Measurements from ENCODE around the gene CRACR2A.

CRACR2A gene

DNA sequence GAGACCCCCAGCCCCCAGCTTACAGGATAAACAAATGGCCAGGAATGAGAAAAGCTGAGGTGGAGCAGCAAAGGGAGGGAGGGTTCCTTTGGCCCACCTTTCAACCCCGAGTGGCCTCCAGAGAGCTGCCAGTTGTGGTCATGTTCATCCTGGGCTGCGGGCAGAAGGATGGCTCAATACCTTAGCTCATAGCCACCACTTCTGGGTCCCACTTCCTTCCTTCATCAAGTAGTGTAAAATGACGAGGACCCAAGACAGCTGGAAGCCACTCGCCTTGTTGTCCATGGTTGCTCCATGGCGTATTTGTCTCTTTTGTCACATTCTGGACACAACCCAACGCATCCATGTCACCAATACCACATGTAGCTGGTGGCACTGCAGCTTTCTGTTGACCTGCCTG lies 24.2 kb downstream of the CRACR2A start:
- Histone ChIP-seq H3K4me3 (ENCODE audit: low read length) (no peak overlapping the region), H3K79me2 (ENCODE audit: low read length) (no peaks in the 10 kb centered on the region), H3K36me3 (replicated peaks; ENCODE audit: low read depth, low read length) (peaks cover 35% of the 10 kb centered on the region), H3K9ac (ENCODE audit: low read length) (no peak overlapping the region), H3K4me1 (ENCODE audit: low read length) (no peaks in the 10 kb centered on the region), H3K9me3 (ENCODE audit: insufficient read depth, low read length) (no peaks in the 10 kb centered on the region), H2AFZ (ENCODE audit: low read depth, low read length) (no peak overlapping the region), H3K4me2 (ENCODE audit: low read length) (no peak overlapping the region), H3K27ac (ENCODE audit: low read length) (no peak overlapping the region), H4K20me1 (ENCODE audit: insufficient read depth, low read length) (no peaks in the 10 kb centered on the region), H3K27me3 (ENCODE audit: low read depth, low read length) (no peaks in the 10 kb centered on the region)
- TF ChIP-seq EZH2phosphoT487 (IDR thresholded peaks at IDR 0.05; ENCODE audit: low read depth) = no peak
- no peak for TF ChIP-seq CTCF (IDR thresholded peaks at IDR 0.05; ENCODE audit: low read depth, low read length)

DNA sequence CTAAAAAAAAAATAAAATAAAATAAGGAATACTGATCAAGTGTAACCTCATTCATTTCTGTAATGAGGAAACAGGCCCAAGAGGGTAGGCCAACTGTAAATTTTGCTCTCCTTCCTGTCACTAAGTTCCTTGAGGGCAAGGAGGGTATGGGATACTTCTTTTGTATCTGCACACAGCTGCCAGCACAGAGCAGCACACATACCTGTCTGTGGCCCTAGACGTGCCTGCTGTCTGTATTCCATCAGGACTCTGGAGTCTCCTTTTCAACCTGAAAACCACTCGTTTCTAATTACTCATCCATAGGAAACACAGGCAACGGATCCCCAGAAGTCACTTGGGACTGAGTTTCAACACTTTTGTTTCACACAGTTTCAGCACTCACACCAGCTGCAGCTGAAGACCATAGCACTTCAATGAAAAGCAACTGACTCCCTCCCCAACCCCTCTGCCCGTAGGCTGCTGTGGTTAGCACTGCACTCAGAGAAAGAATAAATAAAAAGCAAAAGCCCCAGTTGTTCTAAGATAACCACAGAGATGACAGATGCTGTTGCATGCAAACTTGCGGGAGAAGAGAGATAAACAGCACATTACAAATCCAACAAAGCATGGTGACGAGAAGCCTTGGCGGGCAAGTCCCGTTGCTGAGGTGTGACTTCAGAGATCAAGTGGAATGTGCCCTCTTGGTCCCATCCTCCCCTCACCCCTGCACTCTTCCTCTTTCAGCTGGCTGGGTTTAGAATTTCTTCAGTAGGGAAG lies 24.9 kb downstream of the CRACR2A start:
- no peak for TF ChIP-seq CTCF (IDR thresholded peaks at IDR 0.05; ENCODE audit: low read depth, low read length)
- no peak for TF ChIP-seq EZH2phosphoT487 (IDR thresholded peaks at IDR 0.05; ENCODE audit: low read depth)
- Histone ChIP-seq H4K20me1 (ENCODE audit: insufficient read depth, low read length) (no peaks in the 10 kb centered on the region), H3K4me2 (ENCODE audit: low read length) (no peak overlapping the region), H3K9me3 (ENCODE audit: insufficient read depth, low read length) (no peaks in the 10 kb centered on the region), H3K27ac (ENCODE audit: low read length) (no peak overlapping the region), H3K27me3 (ENCODE audit: low read depth, low read length) (no peaks in the 10 kb centered on the region), H3K36me3 (replicated peaks; ENCODE audit: low read depth, low read length) (peaks cover 41% of the 10 kb centered on the region), H3K4me3 (ENCODE audit: low read length) (no peak overlapping the region), H3K4me1 (ENCODE audit: low read length) (no peaks in the 10 kb centered on the region), H3K79me2 (ENCODE audit: low read length) (no peaks in the 10 kb centered on the region), H3K9ac (ENCODE audit: low read length) (no peak overlapping the region), H2AFZ (ENCODE audit: low read depth, low read length) (no peak overlapping the region)

DNA sequence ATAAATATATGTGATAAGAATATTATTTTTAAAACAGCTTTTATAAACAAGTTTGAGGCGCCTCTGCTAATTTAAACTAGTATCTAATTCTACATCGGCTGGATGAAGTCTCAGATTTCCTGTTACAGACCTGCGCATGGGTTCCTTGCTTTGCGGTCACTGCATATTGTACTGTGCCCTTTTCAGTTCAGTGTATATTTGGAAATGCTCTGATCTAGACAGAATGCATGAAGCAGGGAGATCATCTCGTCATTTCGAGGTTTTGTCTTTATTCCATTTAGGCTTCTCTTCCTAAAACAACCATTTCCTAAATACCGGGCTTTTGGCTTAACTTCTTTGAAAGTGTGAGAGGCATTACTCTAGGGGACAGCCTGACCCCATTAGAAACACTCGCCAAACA lies 25.6 kb downstream of the CRACR2A start:
- Histone ChIP-seq H3K4me3 (ENCODE audit: low read length) (no peak overlapping the region), H3K36me3 (replicated peaks; ENCODE audit: low read depth, low read length) (peaks cover 43% of the 10 kb centered on the region), H3K79me2 (ENCODE audit: low read length) (no peaks in the 10 kb centered on the region), H3K27ac (ENCODE audit: low read length) (no peak overlapping the region), H3K9ac (ENCODE audit: low read length) (no peak overlapping the region), H2AFZ (ENCODE audit: low read depth, low read length) (no peak overlapping the region), H3K9me3 (ENCODE audit: insufficient read depth, low read length) (0 out of 2 replicates have a peak, but pooled peaks cover 3% of the 10 kb centered on the region), H3K27me3 (ENCODE audit: low read depth, low read length) (no peaks in the 10 kb centered on the region), H3K4me1 (ENCODE audit: low read length) (no peaks in the 10 kb centered on the region), H4K20me1 (ENCODE audit: insufficient read depth, low read length) (no peaks in the 10 kb centered on the region), H3K4me2 (ENCODE audit: low read length) (no peak overlapping the region)
- TF ChIP-seq CTCF (IDR thresholded peaks at IDR 0.05; ENCODE audit: low read depth, low read length) (no peak), EZH2phosphoT487 (IDR thresholded peaks at IDR 0.05; ENCODE audit: low read depth) (no peak)

DNA sequence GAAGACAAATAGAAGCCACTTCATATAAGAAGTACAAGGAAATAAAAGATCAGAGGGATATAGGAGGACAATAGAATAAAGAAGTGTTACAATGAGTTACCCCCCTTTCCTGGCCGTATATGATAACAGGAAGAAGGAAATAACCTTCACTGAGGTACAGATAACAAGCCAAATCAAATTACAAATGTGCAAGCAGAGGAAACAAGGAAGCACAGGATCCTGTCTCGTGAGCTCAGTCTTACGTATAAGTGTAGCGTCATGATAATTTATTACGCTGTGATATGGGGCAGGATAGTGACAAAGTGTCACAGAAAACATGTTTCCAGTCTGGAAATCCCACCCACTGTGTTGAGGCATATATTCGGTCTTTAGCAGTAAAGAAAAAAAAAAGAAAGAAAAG lies 26.5 kb downstream of the CRACR2A start:
- Histone ChIP-seq H3K79me2 (ENCODE audit: low read length) (no peaks in the 10 kb centered on the region), H2AFZ (ENCODE audit: low read depth, low read length) (no peak overlapping the region), H4K20me1 (ENCODE audit: insufficient read depth, low read length) (no peaks in the 10 kb centered on the region), H3K4me1 (ENCODE audit: low read length) (no peaks in the 10 kb centered on the region), H3K9ac (ENCODE audit: low read length) (no peak overlapping the region), H3K27me3 (ENCODE audit: low read depth, low read length) (no peaks in the 10 kb centered on the region), H3K36me3 (replicated peaks; ENCODE audit: low read depth, low read length) (peaks cover 52% of the 10 kb centered on the region), H3K27ac (ENCODE audit: low read length) (no peak overlapping the region), H3K4me2 (ENCODE audit: low read length) (no peak overlapping the region), H3K9me3 (ENCODE audit: insufficient read depth, low read length) (0 out of 2 replicates have a peak, but pooled peaks cover 3% of the 10 kb centered on the region), H3K4me3 (ENCODE audit: low read length) (no peak overlapping the region)
- TF ChIP-seq CTCF (IDR thresholded peaks at IDR 0.05; ENCODE audit: low read depth, low read length) (no peak), EZH2phosphoT487 (IDR thresholded peaks at IDR 0.05; ENCODE audit: low read depth) (no peak)
